GM12872 (cell line): ENCODE data around the gene BRPF3.

Source experiments
- TF ChIP-seq, protein P1 (sequence below): IDR thresholded peaks from 3 replicates; pipeline ENCODE4 v1.5.1; 2011; ENCODE audit warnings: low read depth, mild to moderate bottlenecking, low read length, moderate library complexity; ENCODE audit not compliant: insufficient read depth

Gene BRPF3

GRCh38 chr6:36169023-36170007 lies 27.2 kb upstream of the BRPF3 start:
- TF ChIP-seq, protein P1, sequence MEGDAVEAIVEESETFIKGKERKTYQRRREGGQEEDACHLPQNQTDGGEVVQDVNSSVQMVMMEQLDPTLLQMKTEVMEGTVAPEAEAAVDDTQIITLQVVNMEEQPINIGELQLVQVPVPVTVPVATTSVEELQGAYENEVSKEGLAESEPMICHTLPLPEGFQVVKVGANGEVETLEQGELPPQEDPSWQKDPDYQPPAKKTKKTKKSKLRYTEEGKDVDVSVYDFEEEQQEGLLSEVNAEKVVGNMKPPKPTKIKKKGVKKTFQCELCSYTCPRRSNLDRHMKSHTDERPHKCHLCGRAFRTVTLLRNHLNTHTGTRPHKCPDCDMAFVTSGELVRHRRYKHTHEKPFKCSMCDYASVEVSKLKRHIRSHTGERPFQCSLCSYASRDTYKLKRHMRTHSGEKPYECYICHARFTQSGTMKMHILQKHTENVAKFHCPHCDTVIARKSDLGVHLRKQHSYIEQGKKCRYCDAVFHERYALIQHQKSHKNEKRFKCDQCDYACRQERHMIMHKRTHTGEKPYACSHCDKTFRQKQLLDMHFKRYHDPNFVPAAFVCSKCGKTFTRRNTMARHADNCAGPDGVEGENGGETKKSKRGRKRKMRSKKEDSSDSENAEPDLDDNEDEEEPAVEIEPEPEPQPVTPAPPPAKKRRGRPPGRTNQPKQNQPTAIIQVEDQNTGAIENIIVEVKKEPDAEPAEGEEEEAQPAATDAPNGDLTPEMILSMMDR, result no peak

- TF ChIP-seq, protein P1, result no peak
Measured at GRCh38 chr6:36170704-36171103, 25.8 kb upstream of the BRPF3 start.

- TF ChIP-seq, protein P1, result no peak
Measured at GRCh38 chr6:36171573-36171972, 25.0 kb upstream of the BRPF3 start.

DNA sequence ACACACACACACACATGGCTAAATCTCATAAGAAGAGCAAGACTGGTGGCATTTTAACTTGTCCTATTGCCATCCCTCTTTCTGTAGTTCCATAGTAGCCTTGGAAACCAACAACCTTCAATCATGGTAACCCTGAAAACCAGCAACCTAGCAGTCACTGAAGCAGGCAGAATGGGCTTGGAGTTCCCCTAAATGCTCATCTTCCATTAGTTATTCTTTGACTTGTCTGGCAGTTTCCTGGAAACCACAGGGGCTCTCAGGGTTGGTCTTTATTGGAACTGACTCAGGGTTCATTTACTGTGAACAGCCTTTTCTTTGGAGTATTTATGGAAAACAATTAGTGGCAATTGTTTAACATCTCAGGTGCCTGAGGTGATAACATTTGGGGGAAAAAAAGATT lies 19.4 kb upstream of the BRPF3 start:
- TF ChIP-seq, protein P1, result no peak

GRCh38 chr6:36178544-36178943 lies 18.0 kb upstream of the BRPF3 start:
- TF ChIP-seq, protein P1, result no peak

DNA sequence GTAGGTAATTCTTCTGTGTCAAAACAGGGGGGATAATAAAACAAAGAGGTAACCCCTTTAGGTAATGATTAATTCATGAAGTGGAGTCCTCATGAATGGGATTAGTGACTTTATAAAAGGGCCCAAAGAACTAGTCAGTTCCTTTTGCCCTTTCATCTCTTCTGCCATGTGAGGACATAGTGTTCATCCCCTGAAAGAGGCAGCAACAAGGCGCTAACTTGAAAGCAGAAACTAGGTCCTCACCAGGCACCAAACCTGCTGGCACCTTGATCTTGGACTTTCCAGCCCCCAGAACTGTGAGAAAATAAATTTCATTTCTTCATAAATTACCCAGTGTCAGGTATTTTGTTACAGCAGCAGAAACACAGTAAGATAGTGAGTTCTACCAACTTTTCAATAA lies 16.4 kb upstream of the BRPF3 start:
- TF ChIP-seq, protein P1, result no peak

- TF ChIP-seq, protein P1, result no peak
Measured at GRCh38 chr6:36184311-36184710, 12.2 kb upstream of the BRPF3 start.
